Fibroblast of lung (primary cell): ENCODE results near the gene SMG6. TPM values are rescaled to one million over a fixed set of nuclear protein-coding genes. Genes with fewer than 3 reads are reported as not detected.

Experiments used
- DNase-seq, 2 donors: peaks; one replicate each; pipeline versions ENCODE4 v3.0.0 to v3.0.0-alpha.2; 2010; ENCODE audit warnings: low read depth in 2 of 2
- H2AFZ ChIP-seq: 2 replicates; pipeline ENCODE4 v1.5.1; 2012; ENCODE audit warnings: low read length, control low read depth, inconsistent platforms
- H3K27ac ChIP-seq: 2 replicates; pipeline ENCODE4 v1.5.1; 2011; ENCODE audit warnings: low read length, control low read depth; ENCODE audit not compliant: insufficient read depth
- H3K27me3 ChIP-seq: 2 replicates; pipeline ENCODE4 v1.5.1; 2011; ENCODE audit warnings: mild to moderate bottlenecking, low read length; ENCODE audit not compliant: control insufficient read depth, insufficient read depth
- H3K36me3 ChIP-seq: 2 replicates; pipeline ENCODE4 v1.5.1; 2011; ENCODE audit warnings: low read length; ENCODE audit not compliant: control insufficient read depth, insufficient read depth
- H3K4me1 ChIP-seq: 2 replicates; pipeline ENCODE4 v1.5.1; 2011; ENCODE audit warnings: low read length; ENCODE audit not compliant: control insufficient read depth, insufficient read depth; ENCODE audit errors: extremely low read depth
- H3K4me2 ChIP-seq: 2 replicates; pipeline ENCODE4 v1.5.1; 2011; ENCODE audit warnings: low read length, control low read depth; ENCODE audit not compliant: insufficient read depth; ENCODE audit errors: extremely low read depth
- H3K4me3 ChIP-seq, 4 experiments: fragments of 200-600 bp in 1 of 4; sonication (generic) in 1 of 4; replicated peaks in 1 of 4; 2 replicates each; pipeline ENCODE4 v1.5.1; 2011 to 2016; ENCODE audit warnings: low read length in 4 of 4, low read depth in 3 of 4, mild to moderate bottlenecking in 3 of 4, control low read depth in 2 of 4, inconsistent platforms in 1 of 4, mixed read lengths in 1 of 4; ENCODE audit not compliant: insufficient read depth in 1 of 4; ENCODE audit errors: control extremely low read depth in 1 of 4
- H3K79me2 ChIP-seq: 2 replicates; pipeline ENCODE4 v1.5.1; 2012; ENCODE audit warnings: mild to moderate bottlenecking, low read length, inconsistent platforms; ENCODE audit not compliant: control insufficient read depth, insufficient read depth
- H3K9ac ChIP-seq: 2 replicates; pipeline ENCODE4 v1.5.1; 2011; ENCODE audit warnings: mild to moderate bottlenecking, low read length, control low read depth; ENCODE audit not compliant: insufficient read depth
- H3K9me3 ChIP-seq: 2 replicates; pipeline ENCODE4 v1.5.1; 2012; ENCODE audit warnings: low read depth, low read length; ENCODE audit not compliant: control insufficient read depth, insufficient read depth
- H4K20me1 ChIP-seq: 2 replicates; pipeline ENCODE4 v1.5.1; 2011; ENCODE audit warnings: low read length; ENCODE audit not compliant: control insufficient read depth, insufficient read depth; ENCODE audit errors: extremely low read depth
- CTCF ChIP-seq, 2 donors: IDR thresholded peaks in 1 of 2; conservative IDR thresholded peaks in 1 of 2; 1 replicate in 1 of 2; 2 replicates in 1 of 2; pipeline ENCODE4 v1.5.1; 2011 to 2012; ENCODE audit warnings: low read length in 2 of 2, control low read depth in 1 of 2, inconsistent platforms in 1 of 2, low read depth in 1 of 2, mild to moderate bottlenecking in 1 of 2
- EZH2 ChIP-seq: IDR thresholded peaks from 2 replicates; pipeline ENCODE4 v1.5.1; 2012; ENCODE audit warnings: low read length, control low read depth, mild to moderate bottlenecking; ENCODE audit errors: missing control alignments
- polyA plus RNA-seq, 2 donors: library from polyadenylated mRNA; depleted of rRNA in 1 of 2; stranded (reverse) in 1 of 2; unstranded in 1 of 2; fragments of >200 nt; gene quantifications; 2 replicates each; pipeline ENCODE4 v1.2.1, GENCODE V29; 2011 to 2012; ENCODE audit warnings: missing spikeins in 1 of 2
- total RNA-seq: library from RNA; depleted of rRNA; stranded (reverse); fragments of >200 nt; gene quantifications from 2 replicates; pipeline ENCODE4 v1.2.1, GENCODE V29; 2014

Gene SMG6
- total and polyA plus RNA-seq, 2 donors (not counting 1 experiment from before 2014, with no cell fraction given), result 14.7 to 29.9 TPM

- no peak overlapping the region for H2AFZ ChIP-seq
- H3K9me3 ChIP-seq, result no peaks in the 10 kb centered on the region
Observed at GRCh38 chr17:2177235-2177811, 126.3 kb downstream of the SMG6 start.

GRCh38 chr17:2176499-2177169 lies 127.0 kb downstream of the SMG6 start:
- peak overlapping the region; percentile 34 for H3K27ac ChIP-seq
- no peak overlapping the region for H3K4me3 ChIP-seq
- no peak for DNase-seq
- H3K9me3 ChIP-seq, result no peaks in the 10 kb centered on the region
- no peaks in the 10 kb centered on the region for H3K79me2 ChIP-seq
- H3K4me1 ChIP-seq, result peaks cover 81% of the 10 kb centered on the region
- H3K4me2 ChIP-seq, result no peak overlapping the region
- no peak for TF ChIP-seq CTCF (conservative IDR thresholded peaks at IDR 0.05 in 1 of 2, IDR thresholded peaks at IDR 0.05 in 1 of 2; ENCODE audit: low read depth in 1 of 2, low read length in 2 of 2)
- TF ChIP-seq EZH2, result no peak
- H2AFZ ChIP-seq, result no peak overlapping the region
- no peaks in the 10 kb centered on the region for H4K20me1 ChIP-seq
- no peak overlapping the region for H3K9ac ChIP-seq
- no peaks in the 10 kb centered on the region for H3K36me3 ChIP-seq
- no peaks in the 10 kb centered on the region for H3K27me3 ChIP-seq

More at GRCh38 chr17:2177235-2177811, 126.3 kb downstream of the SMG6 start:
- no peaks in the 10 kb centered on the region for H3K36me3 ChIP-seq
- no peaks in the 10 kb centered on the region for H3K79me2 ChIP-seq
- peaks cover 84% of the 10 kb centered on the region for H3K4me1 ChIP-seq
- no peaks in the 10 kb centered on the region for H3K27me3 ChIP-seq
- H3K27ac ChIP-seq, result peak overlapping the region; percentile 26
- no peak overlapping the region for H3K9ac ChIP-seq
- TF ChIP-seq EZH2, result no peak
- TF ChIP-seq CTCF (conservative IDR thresholded peaks at IDR 0.05 in 1 of 2, IDR thresholded peaks at IDR 0.05 in 1 of 2; ENCODE audit: low read depth in 1 of 2, low read length in 2 of 2), result no peak
- H3K4me3 ChIP-seq, result no peak overlapping the region
- peak in 1 of 2 donors; percentile 63 for DNase-seq
- H4K20me1 ChIP-seq, result no peaks in the 10 kb centered on the region
- no peak overlapping the region for H3K4me2 ChIP-seq

- Histone ChIP-seq H2AFZ (no peak overlapping the region), H3K27me3 (no peaks in the 10 kb centered on the region), H3K27ac (peak overlapping the region; percentile 96), H3K4me3 (peak overlapping the region in 1 of 4 experiments; percentile 19), H3K9ac (peak overlapping the region; percentile 40), H3K4me1 (peaks cover 72% of the 10 kb centered on the region), H3K36me3 (no peaks in the 10 kb centered on the region), H3K79me2 (no peaks in the 10 kb centered on the region), H3K4me2 (peak overlapping the region; percentile 7), H4K20me1 (no peaks in the 10 kb centered on the region), H3K9me3 (no peaks in the 10 kb centered on the region)
- DNase-seq, result no peak
- TF ChIP-seq CTCF (conservative IDR thresholded peaks at IDR 0.05 in 1 of 2, IDR thresholded peaks at IDR 0.05 in 1 of 2; ENCODE audit: low read depth in 1 of 2, low read length in 2 of 2), result no peak
- no peak for TF ChIP-seq EZH2
Observed at GRCh38 chr17:2175294-2175628, 128.3 kb downstream of the SMG6 start.
